Occipital lobe (tissue), 2 donors: ENCODE measurements around the gene DHPS. TPM values are rescaled to one million over a fixed set of nuclear protein-coding genes. Genes with fewer than 3 reads are reported as not detected.
A peak's percentile ranks its signal among the peaks of the same experiment; 100 is the strongest.
"Not testable (repeated sequence)": the region's sequence is repeated elsewhere in the genome, so short reads cannot be mapped to it uniquely, and the experiment has no call there.

Experiments
- DNase-seq: peaks from one replicate; lab custom pipeline; 2025; lab: John Stamatoyannopoulos, UW
- total RNA-seq: library from RNA; depleted of rRNA; stranded (reverse); fragments of >200 nt; gene quantifications from one replicate; pipeline ENCODE4 v1.2.3, GENCODE V29; 2014

Gene DHPS
- total RNA-seq, 1 donor from 2014 or later: 79.7 TPM

GRCh38 chr19:12705654-12706331 is 24.1 kb upstream of the DHPS start:
- DNase-seq: no peak

DNA sequence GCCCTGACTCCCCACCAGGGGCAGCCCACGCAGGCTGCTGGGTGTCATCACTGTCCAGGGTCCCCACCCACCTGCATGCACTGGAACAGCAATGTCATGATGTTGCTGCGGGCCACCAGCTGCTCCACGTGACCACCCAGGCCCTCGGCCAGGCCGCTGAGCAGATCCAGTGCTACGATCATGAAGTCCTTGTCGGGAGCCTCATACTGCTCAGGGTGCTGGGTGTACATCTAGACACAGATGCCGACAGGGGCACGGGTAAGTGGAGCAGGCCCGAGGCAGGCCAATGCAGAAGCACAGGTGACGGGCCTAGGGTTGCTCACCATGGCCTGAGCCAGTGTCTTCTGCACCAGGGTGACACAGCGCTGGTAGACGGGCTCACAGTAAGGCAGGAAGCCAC is 23.5 kb upstream of the DHPS start:
- DNase-seq: no peak

DNA sequence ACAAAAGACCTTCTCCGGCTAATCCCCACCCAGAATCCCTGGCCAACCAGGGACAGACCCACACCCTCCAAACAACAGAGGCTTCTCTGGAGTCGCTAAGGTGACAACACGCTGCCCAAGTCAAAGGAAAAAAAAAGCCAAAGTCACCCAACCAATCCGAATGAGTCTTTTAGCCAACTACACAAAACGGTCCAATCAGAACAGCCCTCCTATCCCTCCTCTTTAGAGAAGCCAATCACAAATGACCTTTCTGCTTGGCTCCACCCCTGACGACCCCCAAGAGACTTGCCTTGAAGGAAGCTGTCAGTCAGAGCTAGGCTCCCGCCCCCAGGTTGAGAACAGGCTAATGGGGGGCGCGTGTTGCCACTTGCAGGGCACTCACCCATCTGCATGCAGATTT is 21.4 kb upstream of the DHPS start:
- no peak for DNase-seq

GRCh38 chr19:12701596-12702282 is 20.1 kb upstream of the DHPS start:
- DNase-seq: no peak

DNA sequence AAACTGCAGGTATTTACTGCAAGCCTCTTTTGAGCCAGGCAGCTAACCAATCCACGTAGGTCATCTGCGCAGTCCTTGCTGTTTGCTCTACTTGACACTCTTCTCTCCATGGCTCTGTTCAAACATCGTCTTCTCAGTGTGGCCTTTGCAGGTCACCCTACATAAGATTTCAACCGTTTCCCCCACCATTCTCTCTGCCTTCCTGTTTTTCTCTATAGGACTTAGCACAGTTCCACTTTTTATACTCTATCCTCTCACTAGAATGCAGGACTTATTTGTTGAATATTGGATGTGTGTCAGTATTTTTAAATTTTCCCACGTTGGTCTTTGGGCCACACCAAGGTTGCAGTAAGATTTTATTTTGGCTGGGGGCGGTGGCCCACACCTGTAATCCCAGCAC is 16.5 kb upstream of the DHPS start:
- no peak for DNase-seq

GRCh38 chr19:12697425-12697824 is 15.7 kb upstream of the DHPS start:
- not testable (repeated sequence) for DNase-seq

DNA sequence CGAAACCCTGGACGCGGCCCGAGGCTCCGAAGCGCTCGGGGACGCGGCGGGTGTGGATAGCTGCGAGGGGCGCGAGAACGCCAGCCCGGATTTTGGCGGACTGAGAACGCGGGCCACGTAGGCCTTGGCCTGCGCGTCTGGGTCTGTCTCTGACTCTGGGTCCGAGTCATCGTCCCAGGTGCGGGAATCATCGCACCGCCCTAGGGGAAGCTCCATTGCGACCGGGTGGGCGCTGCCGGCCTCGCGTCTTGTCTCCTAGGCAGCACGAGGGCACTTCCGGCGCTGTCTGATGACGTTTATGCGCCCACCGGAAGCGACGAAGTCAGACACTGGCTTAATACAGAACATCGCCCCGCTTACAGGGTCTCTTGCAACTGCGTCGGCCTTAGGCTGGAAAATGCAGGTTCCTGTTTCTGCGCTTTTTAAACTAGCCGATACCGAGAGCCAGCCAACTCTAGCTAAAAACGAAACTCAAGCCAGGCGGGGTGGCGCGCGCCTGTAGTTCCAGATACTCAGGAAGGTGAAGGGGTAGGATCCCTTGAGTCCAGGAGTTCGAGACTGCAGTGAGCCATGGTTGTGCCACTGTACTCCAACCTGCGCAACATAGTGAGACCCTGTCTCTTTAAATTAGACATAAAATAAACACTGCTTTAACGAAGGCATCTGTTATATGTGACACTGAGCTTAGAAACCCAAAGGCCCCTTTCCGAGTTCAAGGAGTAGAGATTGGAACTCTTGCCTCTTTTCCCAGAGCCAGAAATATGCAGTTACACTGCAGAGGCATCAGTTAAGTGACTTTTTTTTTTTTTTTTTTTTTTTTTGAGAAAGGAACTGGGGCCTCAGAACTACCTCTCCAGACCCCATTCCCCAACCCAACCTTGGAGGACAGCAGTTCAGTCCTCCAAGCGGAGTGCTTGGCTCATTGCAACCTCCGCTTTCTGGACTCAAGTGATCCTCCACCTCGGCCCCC is 15.0 kb upstream of the DHPS start, which contains the start of gene FBXW9:
FBXW9 (minus strand) TSS at position 266 of the 970 bp plus-strand sequence; CDS start at position 216, 50 bp downstream.
- peak; percentile 91 for DNase-seq

GRCh38 chr19:12695997-12696365 is 14.3 kb upstream of the DHPS start:
- no peak for DNase-seq

DNA sequence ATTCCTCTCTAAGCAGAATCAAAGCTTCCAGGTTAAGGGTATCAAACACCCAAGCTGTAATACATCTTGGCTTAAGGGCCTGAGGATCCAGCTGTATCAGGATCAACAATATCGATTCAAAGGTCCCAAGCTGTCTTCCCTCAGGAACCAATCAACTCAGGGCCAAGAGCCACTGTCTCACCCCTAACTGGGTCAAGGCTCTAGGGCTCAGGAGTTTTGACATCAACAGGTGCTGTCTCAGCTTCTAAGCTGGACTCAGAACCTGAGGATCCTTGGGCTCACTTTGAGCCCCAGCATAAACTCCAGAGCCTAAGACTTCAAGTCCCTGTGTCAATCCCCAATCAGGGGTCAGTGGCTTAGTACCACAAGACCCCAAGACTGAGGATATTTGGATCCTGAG is 13.8 kb upstream of the DHPS start:
- no peak for DNase-seq

- DNase-seq: no peak
These were observed 13.4 kb upstream of the DHPS start for GRCh38 chr19:12695096-12695495.

GRCh38 chr19:12694641-12695040 is 13.0 kb upstream of the DHPS start:
- no peak for DNase-seq

GRCh38 chr19:12692960-12693359 is 11.3 kb upstream of the DHPS start:
- DNase-seq: no peak

DNA sequence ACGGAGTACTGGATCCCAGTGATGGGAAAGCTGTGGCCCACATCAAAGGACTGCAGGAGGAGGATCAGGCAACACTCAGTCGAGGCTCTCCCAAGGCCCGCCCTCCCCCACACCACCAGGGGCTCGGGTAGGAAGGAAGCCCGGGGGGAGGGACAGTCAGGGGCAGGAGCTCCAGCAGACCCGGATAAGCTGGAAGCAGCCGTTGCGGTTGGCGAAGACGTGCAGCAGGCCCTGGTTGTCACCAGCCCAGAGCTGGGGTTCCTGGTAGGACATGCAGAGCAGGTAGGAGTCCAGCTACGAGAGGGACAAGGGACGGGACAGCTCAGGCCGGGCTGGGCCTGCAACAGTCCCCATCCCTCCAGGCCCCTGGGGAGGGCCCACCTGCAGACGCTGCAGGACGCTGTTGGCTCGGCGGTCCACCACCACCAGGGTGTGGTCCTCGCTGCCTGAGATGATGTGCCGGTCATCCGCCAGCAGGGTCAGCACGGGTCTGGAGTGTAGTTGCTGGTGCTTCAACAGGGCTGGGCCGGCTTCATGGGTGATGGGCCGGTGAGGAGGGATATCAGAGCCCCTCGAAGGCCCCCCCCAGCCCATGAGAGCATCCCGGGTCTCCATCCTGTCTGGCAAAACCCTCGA is 8.0 kb upstream of the DHPS start:
- no peak for DNase-seq

DNA sequence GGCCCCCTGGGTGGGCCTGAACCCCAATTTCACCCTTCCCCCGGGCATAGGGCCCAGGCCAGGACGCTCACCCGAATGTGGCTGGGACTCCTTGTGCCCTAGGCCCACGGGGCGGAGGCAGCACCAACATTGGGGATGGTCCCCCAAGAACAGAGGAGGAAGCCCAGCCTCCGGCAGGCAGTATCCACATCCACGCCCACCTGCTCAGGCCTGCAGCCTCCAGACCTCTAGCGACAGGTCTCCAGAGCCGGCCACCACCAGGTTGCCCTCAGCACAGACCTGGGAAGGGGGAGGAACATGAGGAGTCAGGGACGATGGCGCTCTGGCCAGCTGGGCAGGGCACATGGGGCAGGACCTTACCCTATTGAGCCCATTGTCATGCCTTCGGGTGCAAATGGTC is 7.3 kb upstream of the DHPS start:
- no peak for DNase-seq

GRCh38 chr19:12687496-12688196 is 6.0 kb upstream of the DHPS start, which contains the start of gene GNG14:
Gene GNG14, plus strand, starts transcription at chr19:12687998. Its CDS starts 51 bp downstream, at chr19:12688049.
- no peak for DNase-seq

- DNase-seq: no peak
These were observed 4.2 kb upstream of the DHPS start for GRCh38 chr19:12685831-12686230.

GRCh38 chr19:12680034-12680433 is 1.6 kb downstream of the DHPS start:
- no peak for DNase-seq

- not testable (repeated sequence) for DNase-seq
These were observed 3.6 kb downstream of the DHPS start for GRCh38 chr19:12678039-12678438.

- DNase-seq: no peak
These were observed 4.8 kb downstream of the DHPS start for GRCh38 chr19:12676928-12677327.

GRCh38 chr19:12676384-12676792 is 5.3 kb downstream of the DHPS start:
- DNase-seq: peak; percentile 60

DNA sequence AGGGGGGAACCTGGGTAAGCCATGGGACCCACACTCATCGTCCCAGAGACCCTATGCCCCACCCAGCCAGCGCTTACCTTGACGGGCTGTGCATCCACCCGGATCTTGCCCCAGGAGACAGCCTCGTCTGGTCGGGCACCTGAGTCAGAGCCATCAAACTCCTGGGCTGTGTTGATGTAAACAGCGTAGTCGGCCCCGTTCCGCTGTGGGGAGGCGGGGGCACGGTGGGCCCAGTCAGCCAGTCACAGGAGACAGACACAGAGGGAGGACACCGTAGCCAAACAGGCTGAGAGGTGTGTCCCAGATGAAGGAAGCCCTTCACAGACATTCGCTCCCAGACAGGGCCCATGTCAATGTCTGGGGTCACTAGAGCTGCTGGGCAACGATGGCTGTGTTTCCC is 5.7 kb downstream of the DHPS start:
- no peak for DNase-seq
